Superior temporal gyrus (tissue), 1 donor: ENCODE measurements around the gene NAP1L4.

Source experiments
- DNase-seq: peaks from one replicate; pipeline ENCODE4 v3.0.0-alpha.2; 2016; ENCODE audit errors: extremely low spot score

NAP1L4 gene

DNA sequence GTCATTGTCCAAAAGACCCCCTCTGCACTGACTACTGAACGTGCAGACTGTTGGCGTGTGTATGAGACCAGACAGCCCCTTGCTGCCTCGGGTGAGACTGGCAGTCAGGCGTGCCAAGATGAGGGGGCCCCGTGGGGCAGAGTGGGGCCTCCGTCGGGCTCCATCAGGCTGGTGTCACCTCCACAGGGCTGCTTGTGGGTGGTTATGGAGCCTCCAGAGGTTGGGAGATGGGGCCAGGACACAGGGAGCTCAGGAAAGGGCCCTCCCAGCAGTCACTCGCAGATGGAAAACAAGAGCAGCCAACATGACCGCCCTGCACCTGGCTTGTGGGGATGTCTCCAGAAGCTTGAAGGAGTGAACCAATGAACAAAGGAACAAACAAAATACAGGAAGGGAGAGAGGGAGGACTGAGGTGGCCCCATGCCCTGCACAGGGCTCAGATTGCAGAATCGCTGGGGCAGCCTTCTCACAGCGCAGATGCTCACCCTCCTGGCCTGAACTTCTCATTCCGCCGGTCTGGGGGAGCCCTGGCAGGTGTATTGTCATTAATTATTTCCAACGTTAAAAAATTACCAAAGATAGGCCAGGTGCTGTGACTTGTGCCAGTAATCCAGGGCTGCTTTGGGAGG lies 57.4 kb downstream of the NAP1L4 start:
- DNase-seq = no peak

DNA sequence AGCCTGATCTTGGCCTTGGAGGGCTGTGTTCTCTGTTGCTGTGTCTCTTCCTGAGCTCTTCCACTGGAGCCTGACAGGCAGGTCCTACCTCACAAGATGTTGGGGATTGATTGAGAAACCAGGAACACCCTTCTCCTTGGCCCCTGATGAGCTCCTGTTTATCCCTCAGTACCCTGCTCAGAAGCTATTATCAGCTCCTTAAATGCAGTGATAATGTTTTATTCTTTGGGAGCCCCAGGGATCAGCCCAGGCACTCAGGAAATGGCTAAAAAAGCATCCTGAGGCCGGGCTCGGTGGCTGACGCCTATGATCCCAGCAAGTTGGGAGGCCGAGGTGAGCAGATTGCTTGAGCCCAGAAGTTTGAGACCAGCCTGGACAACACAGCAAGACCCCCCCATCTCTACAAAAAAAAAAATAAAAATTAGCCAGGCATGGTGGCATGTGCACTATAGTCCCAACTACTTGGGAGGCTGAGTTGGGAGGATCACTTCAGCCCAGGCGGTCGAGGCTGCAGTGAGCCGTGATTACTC lies 58.0 kb downstream of the NAP1L4 start:
- DNase-seq = no peak

DNA sequence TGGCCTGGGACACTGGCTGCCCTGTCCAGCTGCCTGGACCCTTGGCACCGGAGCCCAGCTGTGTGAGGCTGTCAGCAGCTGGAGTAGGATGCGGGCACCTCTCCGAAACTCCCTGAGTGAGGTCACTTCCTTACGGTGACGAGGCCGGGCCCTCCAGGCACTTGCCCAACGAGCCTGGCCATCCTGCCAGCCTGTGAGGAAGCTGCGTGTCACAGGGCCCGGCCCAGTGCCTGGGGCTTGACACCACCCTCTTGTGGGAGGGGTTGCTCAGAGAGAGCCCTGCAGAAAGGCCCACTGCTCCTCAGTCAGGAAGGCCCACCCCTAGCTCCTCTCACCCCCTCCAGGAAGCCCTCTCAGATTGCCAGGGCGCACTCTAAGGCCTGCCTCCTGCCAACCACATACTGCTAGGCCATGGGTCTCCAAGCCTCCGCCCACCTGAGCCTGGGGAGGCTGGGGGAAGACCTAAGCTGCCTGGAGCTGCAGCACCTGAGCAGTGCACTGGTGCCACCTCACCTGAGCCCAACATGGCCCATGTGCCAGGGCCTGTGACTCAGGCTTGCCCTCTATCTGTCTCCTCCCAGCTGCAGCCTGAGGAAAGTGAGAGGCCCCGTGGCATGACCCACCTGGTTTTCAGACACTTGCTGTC lies 58.6 kb downstream of the NAP1L4 start:
- DNase-seq = no peak

- no peak for DNase-seq
These were observed 59.3 kb downstream of the NAP1L4 start for GRCh38 chr11:2932850-2933251.

GRCh38 chr11:2931771-2932738 lies 60.1 kb downstream of the NAP1L4 start:
- DNase-seq = no peak

DNA sequence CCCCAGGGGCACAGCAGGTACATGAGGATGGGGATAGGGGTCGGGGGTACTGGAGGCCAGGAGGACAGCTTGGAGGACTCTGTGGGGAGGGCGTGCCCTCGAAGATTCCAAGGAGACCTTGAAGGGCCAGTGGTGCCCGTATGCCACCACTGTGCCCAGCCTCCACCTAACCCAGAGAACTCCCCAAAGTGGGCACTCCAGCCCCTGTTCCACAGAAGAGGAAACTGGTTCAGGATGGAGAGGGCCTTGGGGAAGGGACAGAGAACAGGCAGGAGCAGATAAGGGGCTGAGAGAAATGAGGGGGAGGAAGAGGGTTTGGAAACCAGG lies 60.7 kb downstream of the NAP1L4 start:
- no peak for DNase-seq

DNA sequence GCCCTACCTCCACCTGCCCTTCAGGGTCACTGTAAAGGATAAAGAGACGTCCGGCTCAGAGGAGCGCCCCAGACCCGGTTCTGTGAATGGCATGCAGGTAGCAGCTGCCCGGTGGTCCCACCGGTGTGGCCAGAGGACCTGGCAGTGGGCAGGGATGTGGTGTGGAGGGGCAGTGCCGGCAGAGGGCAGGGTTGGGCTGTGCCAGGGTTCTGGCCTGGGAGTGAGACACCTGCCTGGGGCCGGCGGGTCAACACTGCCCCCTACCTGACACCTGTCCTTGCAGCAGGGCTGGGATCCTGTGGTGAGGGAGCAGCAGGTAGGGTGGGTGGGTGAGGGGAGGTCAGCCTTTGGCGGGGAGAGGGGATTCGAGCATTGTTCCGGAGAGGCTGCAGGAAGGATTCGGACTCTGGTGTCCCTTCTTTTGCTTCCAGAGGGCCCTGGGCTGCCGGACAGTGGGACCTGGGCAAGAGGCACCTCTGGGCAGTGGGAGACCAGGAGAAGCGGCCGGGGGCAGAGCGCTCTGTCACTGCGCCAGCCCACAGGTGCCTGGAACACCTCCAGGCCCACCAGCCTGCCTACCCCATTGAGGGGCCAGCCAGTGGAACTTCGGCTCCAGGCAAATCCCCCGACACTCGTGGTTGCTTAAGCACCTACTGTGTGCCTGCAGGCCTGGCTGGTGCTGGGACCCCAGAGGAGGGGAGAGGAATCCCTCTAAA lies 61.3 kb downstream of the NAP1L4 start:
- DNase-seq = no peak

DNA sequence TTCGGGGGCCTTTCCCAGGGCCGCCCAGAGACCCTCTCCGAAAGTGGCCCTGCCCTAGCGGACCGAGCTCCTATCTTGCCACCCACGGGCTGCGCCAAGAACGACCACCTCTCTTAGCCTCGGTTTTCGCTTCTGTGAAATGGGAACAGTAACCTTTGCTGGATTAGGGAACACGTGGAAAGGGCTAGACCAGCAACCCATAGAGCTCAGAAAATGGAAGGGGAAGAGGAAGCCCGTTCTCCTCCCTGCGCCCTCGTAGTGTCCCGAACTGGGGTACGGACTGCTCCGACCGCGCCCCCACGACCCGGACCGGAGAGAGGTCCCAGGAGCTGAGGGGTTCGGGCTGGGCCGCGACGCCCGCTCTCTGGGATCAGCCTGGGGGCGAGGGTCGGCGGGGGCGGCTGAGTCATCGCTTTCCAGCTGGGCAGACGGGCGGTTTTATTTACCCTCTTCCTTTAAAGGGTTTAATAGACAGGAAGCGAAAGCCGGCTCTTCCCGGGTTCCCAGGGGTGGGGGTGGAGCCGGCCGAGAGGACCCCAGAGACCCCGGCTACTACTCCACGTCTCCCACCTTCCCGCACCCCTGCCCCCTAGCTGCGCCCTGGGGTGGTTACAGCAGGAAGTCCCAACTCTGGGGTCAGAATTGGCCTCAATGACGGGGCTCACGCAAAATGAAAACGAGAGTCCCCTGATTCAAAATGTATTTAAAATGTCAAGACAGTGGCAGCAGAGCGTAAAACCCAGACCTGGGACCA lies 62.0 kb downstream of the NAP1L4 start:
- no peak for DNase-seq

- no peak for DNase-seq
These were observed 62.6 kb downstream of the NAP1L4 start for GRCh38 chr11:2929531-2929949.

GRCh38 chr11:2928605-2929530 lies 63.3 kb downstream of the NAP1L4 start, which contains the start of gene PHLDA2:
Gene PHLDA2 (minus strand): TSS chr11:2929420. CDS start chr11:2929364, 56 bp downstream.
- no peak for DNase-seq

DNA sequence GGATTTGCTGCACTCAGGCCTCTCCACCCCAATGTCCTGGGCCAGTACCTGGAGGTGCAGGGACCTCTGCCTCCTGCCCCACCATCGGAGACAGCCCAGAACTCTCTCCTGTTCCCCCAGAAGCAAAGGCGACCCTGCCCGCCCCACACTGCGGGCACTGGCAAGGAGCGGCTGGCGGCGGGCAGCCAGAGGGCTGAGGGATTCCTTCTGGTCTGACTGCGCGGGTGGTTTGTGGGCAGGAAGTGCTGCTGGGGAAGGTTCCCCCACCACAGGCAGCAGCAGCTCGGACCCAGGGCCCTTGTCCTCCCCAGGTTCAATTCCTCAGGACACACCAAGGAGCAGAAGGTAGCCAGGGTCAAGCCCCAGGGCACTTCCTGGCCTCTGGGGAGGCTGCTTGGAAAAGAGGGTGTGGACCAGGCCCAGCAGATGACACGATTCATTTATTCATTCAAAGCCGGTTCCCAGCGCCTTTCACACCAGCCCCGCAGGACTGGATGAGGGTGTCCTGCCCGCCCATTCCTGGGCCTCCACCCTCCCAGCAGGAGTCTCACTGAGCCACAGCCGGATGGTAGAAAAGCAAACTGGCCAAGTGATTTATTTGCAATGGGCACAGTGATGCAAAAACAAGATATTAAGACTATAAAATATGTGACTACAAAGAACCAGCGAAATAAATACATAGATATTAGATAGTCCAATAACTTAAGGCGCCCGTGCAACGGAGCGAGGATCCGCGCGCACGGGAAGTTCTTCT lies 64.1 kb downstream of the NAP1L4 start:
- DNase-seq = no peak

GRCh38 chr11:2927121-2927800 lies 64.9 kb downstream of the NAP1L4 start:
- no peak for DNase-seq

- no peak for DNase-seq
These were observed 65.5 kb downstream of the NAP1L4 start for GRCh38 chr11:2926611-2927051.

GRCh38 chr11:2924821-2925675 lies 67.1 kb downstream of the NAP1L4 start:
- DNase-seq = no peak

DNA sequence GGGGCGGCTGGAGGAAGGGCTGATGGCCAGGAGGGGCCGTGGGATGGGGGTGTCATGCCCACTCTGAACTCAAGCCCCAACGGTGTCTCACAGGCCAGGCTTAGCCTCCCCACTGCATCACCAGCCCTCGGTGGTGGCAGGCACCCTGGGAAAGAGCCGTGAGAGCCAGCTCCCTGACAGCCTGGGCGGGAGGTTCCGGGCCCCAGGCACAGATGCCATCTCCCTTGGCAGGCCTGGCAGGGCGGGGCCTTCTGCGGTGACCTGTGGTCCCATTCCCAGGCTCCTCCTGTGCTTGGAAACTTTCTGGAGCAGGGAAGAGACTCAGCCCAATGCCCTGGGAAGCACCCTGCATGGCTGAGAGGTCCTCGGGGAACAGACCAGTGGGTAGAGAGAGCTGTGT lies 67.7 kb downstream of the NAP1L4 start:
- DNase-seq = no peak

GRCh38 chr11:2923446-2924375 lies 68.4 kb downstream of the NAP1L4 start:
- no peak for DNase-seq
